Stimulated activated naive CD8-positive, alpha-beta T cell treated with anti-CD3 and anti-CD28 coated beads, Interleukin-15, Interleukin-2, amounts not matched to agents 100 ng/mL and 50 ng/mL, for 24 hours (primary cell): ENCODE results near the gene TNS3.
"Not testable (repeated sequence)": the region's sequence is repeated elsewhere in the genome, so short reads cannot be mapped to it uniquely, and the experiment has no call there.

Experiments used
- H3K27ac Mint-ChIP-seq: one replicate; pipeline ENCODE4 v1.8.0; 2021; ENCODE audit warnings: mild to moderate bottlenecking, mixed read lengths
- H3K27me3 Mint-ChIP-seq: one replicate; pipeline ENCODE4 v1.8.0; 2021; ENCODE audit warnings: mixed read lengths
- H3K36me3 Mint-ChIP-seq: one replicate; pipeline ENCODE4 v1.8.0; 2021; ENCODE audit warnings: low read depth, mixed read lengths
- H3K4me1 Mint-ChIP-seq: one replicate; pipeline ENCODE4 v1.8.0; 2021; ENCODE audit warnings: low read depth, mixed read lengths
- H3K4me3 Mint-ChIP-seq: one replicate; pipeline ENCODE4 v1.8.0; 2021; ENCODE audit warnings: mild to moderate bottlenecking, mixed read lengths
- H3K9me3 Mint-ChIP-seq: one replicate; pipeline ENCODE4 v1.8.0; 2021; ENCODE audit warnings: mixed read lengths

The TNS3 gene

DNA sequence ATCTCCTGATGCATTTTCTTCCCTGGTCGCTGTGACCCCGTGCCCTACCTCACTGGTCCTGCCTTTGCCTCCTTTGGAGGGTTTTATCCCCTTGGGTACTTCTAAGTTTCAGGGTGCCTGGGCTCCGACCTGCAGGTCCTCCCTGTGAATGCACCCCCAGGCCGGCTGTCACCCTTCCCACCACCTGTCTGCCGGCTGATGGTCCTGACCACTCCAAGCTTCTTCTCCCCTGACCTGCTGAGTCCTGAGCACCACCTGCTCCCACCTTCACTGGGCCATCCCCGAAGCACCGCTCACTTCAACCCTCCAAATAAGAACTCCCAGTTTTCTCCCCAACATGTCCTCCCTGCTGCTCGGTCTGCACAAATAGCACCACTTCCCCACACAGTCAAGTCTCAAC, 33.4 kb downstream of the TNS3 start:
- no peaks in the 10 kb centered on the region for H3K27me3 Mint-ChIP-seq
- H3K36me3 Mint-ChIP-seq, result no peaks in the 10 kb centered on the region
- H3K4me3 Mint-ChIP-seq, result no peak overlapping the region
- H3K9me3 Mint-ChIP-seq, result no peaks in the 10 kb centered on the region
- H3K27ac Mint-ChIP-seq, result no peak overlapping the region
- peaks cover 6% of the 10 kb centered on the region for H3K4me1 Mint-ChIP-seq

DNA sequence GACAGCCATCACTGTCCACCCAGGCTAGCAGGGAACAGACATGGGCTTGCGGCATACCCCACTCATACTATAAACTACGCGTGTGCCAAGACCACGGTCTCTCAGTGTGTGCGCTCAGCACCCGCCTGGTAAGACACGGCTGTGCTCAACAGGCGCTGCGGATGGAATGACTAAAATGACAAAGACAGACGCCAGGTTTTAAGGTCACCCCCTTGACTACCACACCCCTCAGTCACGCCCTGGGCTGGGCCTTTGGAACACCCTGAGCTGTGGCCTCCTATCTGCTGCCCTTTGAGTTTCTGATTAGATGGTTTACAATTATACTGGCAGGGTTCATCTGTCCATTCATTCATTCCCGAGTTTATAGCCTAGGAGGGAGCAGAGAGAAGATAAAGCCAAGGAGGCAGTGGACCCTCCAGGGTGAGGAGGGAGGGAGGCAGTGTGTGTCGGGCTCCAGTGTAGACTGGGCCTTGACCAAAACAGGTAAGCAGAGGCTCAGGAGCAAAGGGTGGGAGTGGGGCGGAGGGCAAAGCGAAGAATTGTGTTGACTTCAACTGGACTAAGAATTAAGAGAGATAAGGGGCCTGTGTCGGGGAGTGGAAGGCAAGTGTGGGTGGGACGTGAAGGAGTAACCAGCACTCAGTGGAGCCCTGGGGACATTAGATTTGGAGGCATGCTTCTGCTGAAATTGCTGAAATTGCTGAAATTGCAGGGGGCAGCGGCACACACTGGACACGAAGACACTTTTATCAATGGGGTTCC, 35.0 kb downstream of the TNS3 start:
- Mint-ChIP-seq H3K4me3 (no peak overlapping the region), H3K4me1 (no peaks in the 10 kb centered on the region), H3K27ac (no peak overlapping the region), H3K27me3 (no peaks in the 10 kb centered on the region), H3K36me3 (no peaks in the 10 kb centered on the region), H3K9me3 (no peaks in the 10 kb centered on the region)

DNA sequence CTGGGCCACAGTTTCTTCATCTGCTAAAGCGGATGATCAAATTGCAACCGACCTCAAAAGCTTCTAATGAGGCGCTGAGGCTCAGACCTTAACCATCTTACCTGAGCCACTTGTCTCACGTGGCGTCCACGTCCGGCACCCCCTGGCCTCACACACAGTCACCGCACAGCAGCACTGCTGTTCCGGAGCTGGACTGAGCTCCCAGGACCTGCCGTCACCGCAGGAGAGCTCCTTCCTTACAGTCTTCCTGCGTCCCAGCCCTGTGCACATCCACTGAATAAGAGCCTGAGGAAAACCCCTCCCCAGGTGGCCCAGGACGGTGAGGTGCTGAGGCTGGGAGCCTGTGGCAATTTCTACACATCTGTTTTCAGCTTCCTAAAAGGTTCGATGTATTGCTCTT, 35.7 kb downstream of the TNS3 start:
- H3K4me1 Mint-ChIP-seq, result no peaks in the 10 kb centered on the region
- H3K27me3 Mint-ChIP-seq, result no peaks in the 10 kb centered on the region
- H3K4me3 Mint-ChIP-seq, result no peak overlapping the region
- no peak overlapping the region for H3K27ac Mint-ChIP-seq
- no peaks in the 10 kb centered on the region for H3K36me3 Mint-ChIP-seq
- no peaks in the 10 kb centered on the region for H3K9me3 Mint-ChIP-seq

DNA sequence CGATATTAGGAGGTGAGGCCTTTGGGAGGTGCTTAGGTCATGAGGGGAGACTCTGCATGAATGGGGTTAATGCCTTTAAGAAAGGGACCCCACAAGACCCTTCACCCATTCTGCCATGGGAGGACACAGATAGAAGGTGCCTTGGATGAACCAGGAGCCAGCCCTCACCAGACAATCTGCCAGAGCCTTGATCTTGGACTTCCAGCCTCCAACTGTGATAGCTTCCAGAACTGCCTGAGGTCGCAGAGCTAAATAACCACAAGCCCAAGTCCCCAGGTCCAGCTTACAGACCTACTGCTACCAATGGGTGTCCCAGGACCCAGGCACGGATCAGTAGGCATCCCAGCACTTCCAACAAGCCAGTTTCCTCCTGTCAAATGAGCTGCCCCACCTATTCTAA, 37.5 kb downstream of the TNS3 start:
- H3K4me1 Mint-ChIP-seq, result no peaks in the 10 kb centered on the region
- no peaks in the 10 kb centered on the region for H3K36me3 Mint-ChIP-seq
- no peaks in the 10 kb centered on the region for H3K27me3 Mint-ChIP-seq
- H3K9me3 Mint-ChIP-seq, result no peaks in the 10 kb centered on the region
- no peak overlapping the region for H3K27ac Mint-ChIP-seq
- no peak overlapping the region for H3K4me3 Mint-ChIP-seq

DNA sequence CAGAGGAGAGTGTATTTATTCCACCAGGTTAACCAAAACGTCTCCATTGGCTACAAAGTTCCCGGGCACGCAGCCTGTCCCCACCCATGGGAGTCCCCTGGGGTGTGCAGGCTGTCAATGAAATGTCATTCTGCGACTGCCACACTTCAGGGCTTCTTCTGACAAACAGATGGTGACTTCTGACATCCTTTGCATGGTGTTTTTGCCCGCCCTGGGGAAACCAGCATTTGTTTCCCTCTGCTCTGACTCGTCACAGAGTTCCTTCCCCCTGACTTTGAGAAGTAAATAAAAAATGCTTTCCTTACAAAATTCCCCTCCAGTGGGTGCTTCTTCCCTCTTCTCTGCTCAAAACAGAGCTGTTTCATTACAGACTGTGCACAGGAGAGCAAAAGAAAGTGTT, 38.2 kb downstream of the TNS3 start:
- Mint-ChIP-seq H3K9me3 (no peaks in the 10 kb centered on the region), H3K27ac (no peak overlapping the region), H3K4me1 (no peaks in the 10 kb centered on the region), H3K4me3 (no peak overlapping the region), H3K27me3 (peaks cover 2% of the 10 kb centered on the region), H3K36me3 (no peaks in the 10 kb centered on the region)

DNA sequence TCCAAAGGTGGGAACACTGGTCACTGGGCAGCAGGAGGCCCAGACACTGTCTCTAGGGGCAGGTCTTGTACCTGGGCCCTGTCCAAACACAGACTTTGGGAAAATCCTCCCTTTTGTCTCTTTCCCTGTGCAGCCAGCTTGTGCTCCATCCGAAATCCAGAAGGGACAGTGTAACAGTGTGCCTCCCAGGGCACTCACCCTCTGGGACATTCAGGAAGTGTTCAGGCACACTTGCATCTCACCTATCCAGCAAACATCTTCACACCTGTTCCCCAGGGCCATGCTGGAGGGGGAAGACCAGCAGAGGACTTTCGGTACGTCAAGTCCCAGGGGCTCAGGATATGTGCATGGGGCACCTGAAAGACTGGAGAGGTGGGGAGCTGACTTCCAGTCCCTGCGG, 38.9 kb downstream of the TNS3 start:
- Mint-ChIP-seq H3K4me3 (no peak overlapping the region), H3K4me1 (no peaks in the 10 kb centered on the region)

DNA sequence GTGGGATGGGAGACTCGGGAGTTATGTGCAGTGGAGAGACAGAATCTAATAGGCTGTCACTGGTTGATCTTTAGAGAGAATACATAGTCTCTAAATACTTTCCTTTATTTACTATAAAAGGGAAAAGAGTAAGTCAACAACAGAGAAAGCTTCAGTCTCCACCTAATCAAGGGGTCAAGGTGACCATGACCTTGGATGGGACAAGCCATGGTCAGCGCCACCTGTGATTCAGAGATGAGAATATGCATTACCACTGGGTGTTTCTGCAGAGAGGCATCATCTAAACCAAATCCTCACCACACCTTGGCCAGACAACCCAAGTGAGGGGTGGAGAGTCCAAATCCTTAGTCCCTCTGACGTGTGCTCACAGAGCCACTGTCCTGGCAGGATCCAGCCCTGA, 39.9 kb downstream of the TNS3 start:
- no peaks in the 10 kb centered on the region for H3K4me1 Mint-ChIP-seq
- H3K27me3 Mint-ChIP-seq, result peaks cover 11% of the 10 kb centered on the region
- H3K27ac Mint-ChIP-seq, result no peak overlapping the region
- H3K4me3 Mint-ChIP-seq, result no peak overlapping the region
- no peaks in the 10 kb centered on the region for H3K9me3 Mint-ChIP-seq
- no peaks in the 10 kb centered on the region for H3K36me3 Mint-ChIP-seq

More for the DNA sequence above, 38.9 kb downstream of the TNS3 start:
- H3K9me3 Mint-ChIP-seq, result no peaks in the 10 kb centered on the region
- H3K27me3 Mint-ChIP-seq, result peaks cover 8% of the 10 kb centered on the region
- no peaks in the 10 kb centered on the region for H3K36me3 Mint-ChIP-seq
- H3K27ac Mint-ChIP-seq, result no peak overlapping the region

DNA sequence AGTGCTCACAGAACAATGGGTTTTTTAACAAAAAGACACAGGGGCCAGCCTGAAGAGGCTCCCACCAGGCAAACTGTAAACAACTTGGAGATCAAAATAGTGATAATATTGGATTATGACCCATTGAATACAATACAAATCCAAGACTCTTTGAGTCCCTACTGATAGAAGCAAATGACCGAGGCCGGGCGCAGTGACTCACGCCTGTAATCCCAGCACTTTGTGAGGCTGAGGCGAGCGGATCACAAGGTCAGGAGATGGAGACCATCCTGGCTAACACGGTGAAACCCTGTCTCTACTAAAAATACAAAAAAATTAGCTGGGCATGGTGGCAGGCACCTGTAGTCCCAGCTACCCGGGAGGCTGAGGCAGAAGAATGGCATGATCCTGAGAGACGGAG, 40.4 kb downstream of the TNS3 start:
- not testable (repeated sequence) for H3K4me1 Mint-ChIP-seq, H3K27ac Mint-ChIP-seq, H3K9me3 Mint-ChIP-seq, H3K4me3 Mint-ChIP-seq, H3K36me3 Mint-ChIP-seq
- H3K27me3 Mint-ChIP-seq, result peaks cover 14% of the 10 kb centered on the region

DNA sequence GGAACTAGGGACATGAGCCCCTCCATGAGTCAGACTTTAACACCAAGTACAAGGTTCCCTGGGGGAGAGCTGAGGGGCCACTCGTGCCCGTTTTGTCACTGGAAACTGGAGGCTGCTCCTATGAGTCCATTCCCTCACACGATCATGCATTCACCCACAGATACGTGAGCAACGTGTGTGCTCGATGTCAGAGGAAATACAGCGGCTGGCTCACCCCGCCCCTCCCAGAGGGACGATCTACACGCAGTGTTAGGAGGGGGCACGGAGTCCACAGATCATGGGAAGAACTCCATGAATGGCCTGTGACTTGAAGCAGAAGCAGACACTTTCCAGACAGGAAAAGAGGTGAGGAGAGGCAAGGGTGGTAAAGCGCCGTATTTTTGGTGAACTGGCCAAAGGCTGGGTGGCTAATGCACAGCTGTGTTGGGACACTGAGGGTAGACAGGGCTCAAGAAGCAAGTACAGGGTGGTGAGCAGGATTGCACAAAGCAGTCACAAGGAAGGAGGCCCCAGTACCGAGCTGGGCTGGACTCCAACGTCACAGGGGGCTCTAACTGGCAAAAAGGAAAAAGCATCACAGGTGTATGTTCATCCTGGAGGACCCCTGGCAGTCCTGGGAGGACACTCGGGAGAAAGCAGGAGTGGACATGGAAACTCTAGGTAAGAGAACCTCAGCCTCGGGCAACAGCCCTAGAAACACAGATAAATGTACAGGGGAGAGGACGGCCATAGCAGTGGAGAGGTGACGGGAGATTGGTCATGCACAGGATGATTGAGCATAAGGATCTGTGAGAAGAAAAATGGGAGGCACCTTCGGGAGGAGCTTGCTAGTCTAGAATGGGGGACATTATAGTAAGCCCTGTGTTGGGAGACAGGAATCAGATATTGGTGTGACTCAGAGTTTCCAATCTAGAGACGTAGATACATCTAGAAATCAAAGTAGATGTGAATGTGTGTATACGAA, 41.2 kb downstream of the TNS3 start:
- Mint-ChIP-seq H3K4me3 (no peak overlapping the region), H3K27ac (no peak overlapping the region), H3K9me3 (no peaks in the 10 kb centered on the region), H3K27me3 (peaks cover 14% of the 10 kb centered on the region), H3K4me1 (no peaks in the 10 kb centered on the region), H3K36me3 (no peaks in the 10 kb centered on the region)

DNA sequence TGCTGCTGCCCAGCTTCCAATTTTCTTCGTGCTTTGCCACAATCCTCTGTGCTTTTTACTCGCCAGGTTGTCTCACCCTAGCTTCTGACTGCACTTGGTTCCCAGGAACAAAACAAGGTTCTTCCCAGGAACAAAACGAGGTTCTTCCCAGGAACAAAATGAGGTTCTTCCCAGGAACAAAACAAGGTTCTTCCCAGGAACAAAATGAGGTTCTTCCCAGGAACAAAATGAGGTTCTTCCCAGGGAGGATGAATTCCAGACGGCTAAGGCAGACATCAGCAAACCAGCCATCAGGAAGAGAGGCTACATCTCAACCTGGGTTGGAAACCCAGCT, 41.9 kb downstream of the TNS3 start:
- Mint-ChIP-seq H3K27me3 (peaks cover 14% of the 10 kb centered on the region), H3K27ac (no peak overlapping the region), H3K4me1 (no peaks in the 10 kb centered on the region), H3K36me3 (no peaks in the 10 kb centered on the region), H3K9me3 (no peaks in the 10 kb centered on the region), H3K4me3 (no peak overlapping the region)

DNA sequence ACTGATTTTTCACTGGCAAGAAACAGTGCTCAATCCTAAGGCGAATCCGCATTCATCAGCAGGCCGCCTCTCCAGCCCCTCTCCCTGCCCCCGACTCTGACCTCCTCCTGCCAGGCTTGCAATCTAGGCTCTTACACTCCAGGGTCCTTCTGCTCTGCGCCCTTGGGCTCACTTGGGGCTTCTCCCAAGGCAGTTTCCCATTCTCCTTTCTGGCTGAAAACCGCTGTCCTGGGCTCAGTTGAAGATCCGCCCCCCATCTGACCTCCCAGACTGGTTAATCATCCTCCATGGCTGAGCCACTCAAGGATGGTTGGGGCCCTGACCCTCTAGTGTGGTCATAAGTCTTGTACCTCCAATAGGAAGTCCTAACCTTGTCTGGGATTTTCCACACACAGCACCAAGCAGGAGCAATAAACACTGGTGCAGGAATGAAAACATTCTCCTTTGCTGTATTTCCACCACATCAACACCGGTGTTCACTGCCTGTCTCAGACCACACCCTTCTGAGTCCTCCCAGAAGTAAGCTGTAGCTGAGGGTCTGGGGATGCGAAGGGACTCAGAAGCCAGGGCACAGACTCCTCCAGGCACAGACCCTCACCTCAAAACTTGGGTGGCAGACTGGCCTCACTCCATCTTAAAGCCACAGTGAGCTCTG, 42.4 kb downstream of the TNS3 start:
- Mint-ChIP-seq H3K27ac (no peak overlapping the region), H3K4me1 (no peaks in the 10 kb centered on the region), H3K36me3 (no peaks in the 10 kb centered on the region), H3K27me3 (peaks cover 14% of the 10 kb centered on the region), H3K4me3 (no peak overlapping the region), H3K9me3 (no peaks in the 10 kb centered on the region)

DNA sequence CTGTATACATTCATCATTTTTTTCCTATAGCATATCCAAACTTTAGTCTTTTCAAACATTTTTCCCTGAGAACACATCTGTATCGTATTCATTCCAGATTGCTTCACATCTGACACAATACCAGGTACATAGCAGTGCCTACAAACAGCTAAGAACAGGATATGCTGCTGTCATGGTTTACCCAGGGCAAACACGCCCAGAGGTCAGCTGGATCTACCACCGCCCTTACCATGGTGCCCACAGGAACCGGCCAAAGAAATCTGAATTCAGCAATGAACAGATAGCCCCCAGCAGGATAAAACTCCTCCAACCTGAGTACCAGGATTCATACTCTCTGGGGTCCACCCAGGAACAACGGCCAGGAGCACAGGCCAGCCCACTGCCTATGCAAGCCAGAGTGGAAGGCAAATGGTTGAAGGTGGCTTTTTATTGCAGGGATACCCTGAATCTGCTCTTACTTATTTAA, 43.0 kb downstream of the TNS3 start:
- peaks cover 14% of the 10 kb centered on the region for H3K27me3 Mint-ChIP-seq

DNA sequence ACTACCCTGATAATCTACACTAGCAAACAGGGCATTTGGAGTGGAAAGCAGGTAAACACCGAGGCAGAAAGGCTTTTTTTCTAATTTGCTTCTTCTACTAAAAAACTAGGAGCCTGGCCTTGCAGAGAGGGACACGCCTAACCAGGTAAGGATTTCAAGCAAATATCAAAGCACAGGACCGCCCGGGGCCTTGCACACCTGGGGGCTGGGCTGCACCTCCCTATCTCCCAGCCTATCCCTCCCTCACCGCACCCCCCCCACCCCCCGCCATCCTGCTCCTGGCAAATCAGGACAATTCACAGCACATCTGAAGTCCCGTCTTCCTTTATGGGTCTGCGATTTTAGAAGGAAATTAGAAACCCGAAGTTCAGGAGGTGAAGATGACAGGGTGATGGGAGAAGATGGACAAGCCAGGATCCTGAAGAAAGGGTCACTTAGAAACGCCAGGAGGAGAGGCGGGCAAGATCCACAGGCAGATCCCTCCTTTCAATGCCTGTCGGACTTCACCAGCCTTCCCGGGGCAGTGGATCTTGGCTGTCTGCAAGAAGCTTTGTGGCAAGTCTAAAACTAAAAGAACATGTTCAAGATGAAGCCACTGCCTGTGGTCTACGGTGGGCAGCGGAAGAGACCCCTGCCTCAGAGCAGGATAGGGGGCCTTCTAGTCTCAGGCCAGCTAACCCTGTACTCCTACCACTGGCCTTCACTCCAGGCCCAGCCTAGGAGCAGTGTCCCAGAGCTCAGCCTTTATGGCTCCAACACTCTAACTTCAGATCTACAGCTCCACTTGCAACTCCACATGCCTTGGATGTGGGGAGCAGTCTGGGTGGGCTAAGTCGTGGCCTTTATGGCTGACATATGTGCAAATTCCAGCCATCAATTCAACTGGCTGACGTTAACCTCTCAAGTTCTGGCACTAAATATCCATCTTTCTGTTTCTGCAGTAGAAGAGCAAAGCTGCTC, 43.9 kb downstream of the TNS3 start:
- Mint-ChIP-seq H3K36me3 (no peaks in the 10 kb centered on the region), H3K4me1 (no peaks in the 10 kb centered on the region), H3K27me3 (peaks cover 14% of the 10 kb centered on the region), H3K4me3 (no peak overlapping the region), H3K27ac (no peak overlapping the region), H3K9me3 (no peaks in the 10 kb centered on the region)

More for the DNA sequence above, 43.0 kb downstream of the TNS3 start:
- no peak overlapping the region for H3K27ac Mint-ChIP-seq
- no peaks in the 10 kb centered on the region for H3K4me1 Mint-ChIP-seq
- no peaks in the 10 kb centered on the region for H3K36me3 Mint-ChIP-seq
- no peaks in the 10 kb centered on the region for H3K9me3 Mint-ChIP-seq
- no peak overlapping the region for H3K4me3 Mint-ChIP-seq
